Stimulated activated CD4-positive, alpha-beta T cell treated with anti-CD3 and anti-CD28 coated beads, Interleukin-4, amount 100 ng/mL, for 48 hours (primary cell): Measurements from ENCODE around the gene GFRA1.

Experiments
- DNase-seq, 2 donors: peaks; one replicate each; pipeline ENCODE4 v3.0.0-alpha.2; 2020; ENCODE audit warnings: low read depth in 2 of 2

Gene GFRA1

DNA sequence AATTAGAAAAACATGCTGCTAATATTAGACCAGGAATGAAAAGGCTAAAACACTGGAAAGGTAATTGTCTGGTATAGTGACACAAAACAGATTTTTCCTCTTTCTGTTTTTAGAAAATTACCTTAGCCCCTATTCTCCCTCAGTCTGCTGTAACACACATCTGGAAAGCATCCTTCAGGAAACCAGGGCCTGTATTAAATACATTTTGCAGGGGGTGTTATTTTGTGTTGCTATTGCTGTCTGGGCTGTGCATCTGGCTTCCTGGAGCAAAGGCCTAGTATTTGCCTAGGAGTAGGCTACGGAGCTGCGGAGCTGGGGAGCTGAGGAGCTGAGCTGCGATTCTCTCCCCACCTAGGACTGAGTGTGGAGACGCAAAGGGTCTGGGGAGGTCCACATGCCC lies 169.3 kb downstream of the GFRA1 start:
- no peak for DNase-seq

DNA sequence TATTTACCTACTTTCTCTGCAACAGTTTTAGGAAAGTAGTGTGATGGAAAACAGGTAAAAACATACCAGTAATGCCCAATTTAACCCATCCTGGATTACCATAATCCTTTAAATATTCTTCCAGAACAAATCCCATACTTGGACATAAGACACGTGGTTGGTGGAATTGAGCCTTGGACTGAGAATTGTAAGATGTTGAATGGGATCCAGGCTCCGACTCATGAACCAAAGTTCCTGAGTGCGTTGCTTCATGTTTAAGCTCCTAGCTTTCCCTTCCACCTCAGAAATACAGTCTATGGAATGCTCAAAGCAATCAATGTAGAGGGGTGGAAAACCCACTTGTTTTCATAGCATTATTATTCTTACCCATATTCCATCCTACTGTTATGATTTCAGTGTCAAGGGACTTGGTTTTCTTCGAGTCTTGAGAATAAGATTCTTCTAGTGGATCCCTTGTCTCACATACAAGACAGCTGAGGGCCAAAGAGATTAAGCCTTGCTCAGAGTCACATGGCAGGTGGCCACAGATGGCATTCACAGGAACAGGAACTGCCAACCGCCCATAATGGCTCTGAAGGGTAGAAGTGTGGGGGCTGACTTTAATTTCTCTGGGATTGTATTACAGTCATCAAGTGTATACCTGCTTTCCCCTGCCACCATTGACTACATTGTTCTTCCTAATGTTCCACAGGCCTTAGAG lies 171.2 kb downstream of the GFRA1 start:
- no peak for DNase-seq

DNA sequence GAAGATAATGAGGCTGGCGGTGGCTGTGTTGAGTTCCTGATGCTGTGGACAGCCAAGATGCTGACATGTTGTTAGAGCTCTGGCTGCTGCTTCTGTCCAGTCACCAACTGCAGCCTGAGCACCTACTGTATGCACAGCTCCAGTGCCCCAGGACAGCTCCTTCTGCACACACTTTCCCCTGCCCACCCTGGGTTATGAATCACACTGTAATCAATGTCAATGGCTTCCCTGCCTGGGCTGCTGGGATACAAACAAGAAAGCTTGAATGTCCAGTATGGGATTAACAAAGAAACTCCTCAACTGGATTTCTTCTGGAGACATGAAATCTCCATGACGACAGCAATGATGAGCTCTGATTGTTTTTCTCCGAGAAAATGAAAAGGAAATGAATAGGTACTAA lies 172.0 kb downstream of the GFRA1 start:
- DNase-seq: no peak

DNA sequence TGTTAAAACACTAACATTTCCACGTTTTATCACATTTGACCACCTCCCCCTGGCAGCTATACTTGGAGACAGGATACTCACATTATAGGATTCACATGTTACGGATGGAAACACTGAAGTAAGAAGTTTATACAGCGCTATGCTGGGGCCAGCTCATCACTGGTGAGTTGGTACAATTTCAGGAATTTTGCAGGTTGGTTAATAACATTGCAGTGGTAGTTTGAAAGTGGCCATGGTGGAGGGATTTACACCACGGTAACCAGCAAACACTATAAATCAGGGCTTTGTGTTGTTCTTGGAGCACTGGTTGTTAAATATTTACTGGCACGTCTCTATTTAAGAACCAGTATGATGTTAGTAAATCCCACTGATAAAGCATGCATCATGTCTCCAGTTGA lies 174.0 kb downstream of the GFRA1 start:
- DNase-seq: no peak

DNA sequence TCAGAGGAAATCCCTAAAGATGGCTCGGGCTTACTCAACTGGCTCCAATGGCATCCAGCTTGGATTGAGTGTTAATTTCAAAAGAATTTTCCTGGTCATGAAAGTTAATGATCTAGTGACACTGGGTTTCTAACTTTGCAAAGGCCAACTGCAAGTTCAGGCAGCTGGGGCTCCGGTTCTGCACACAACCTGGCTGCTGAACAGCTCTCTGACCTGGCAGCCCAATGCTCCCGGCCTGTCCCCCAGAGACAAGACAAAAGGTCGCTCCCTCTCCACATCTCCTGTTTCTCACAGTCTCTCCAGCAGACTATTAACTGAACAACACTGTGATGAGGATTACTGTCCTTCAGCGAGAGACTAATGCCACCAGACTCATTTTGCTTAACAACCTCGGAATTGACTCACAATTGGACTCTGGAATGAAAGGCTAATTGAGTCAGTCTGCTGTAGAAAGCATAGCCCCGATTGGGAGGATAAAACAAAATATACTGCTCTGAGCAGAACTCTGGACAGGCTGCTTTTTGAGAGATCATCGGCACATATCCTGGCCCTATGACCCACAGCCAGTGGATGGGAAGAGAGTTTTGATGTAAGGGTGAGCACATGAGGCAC lies 174.5 kb downstream of the GFRA1 start:
- DNase-seq: no peak

DNA sequence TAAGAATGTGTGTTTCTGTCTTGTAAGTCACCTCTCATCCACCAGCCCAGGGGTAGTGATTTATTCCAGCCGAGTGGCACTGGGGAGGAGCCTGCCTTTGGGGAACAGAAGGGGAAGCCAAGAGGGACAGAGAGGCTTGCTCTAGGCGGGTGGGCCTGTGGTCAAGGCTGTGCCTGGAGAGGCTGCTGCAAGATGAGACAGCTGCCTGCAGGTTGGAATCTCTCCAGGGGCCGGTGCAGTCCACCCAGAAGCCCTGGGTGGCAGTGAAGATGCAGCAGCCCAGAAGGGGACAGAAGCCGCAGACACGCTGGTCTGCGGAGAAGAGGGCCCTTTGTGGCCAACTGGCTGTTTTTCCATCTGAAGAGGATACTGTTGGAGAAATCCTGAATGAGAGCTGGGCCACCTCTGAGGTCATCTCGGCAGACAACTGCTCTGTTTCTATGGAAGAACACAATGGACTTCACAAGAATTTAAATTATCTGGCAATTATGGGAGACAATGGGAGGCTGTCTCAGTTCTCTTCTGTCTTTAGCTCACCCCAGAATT lies 175.7 kb downstream of the GFRA1 start:
- no peak for DNase-seq

DNA sequence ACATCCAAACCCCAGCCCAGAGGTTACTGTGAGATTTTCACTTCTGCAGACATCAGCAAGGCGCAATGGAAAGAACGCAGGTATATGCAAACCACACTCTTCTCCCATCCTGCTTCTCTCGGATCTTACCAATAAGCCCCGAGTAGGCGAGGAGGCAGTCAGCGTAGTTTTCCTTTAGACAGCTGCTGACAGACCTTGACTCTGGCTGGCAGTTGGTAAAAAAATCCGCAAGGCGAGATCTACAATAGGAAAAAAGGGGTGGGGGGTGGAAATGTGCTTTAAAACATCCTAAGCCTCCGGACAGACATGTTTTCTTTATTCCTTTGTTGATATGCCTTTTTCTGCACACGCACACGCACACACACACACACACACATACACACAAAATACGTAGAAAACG lies 176.5 kb downstream of the GFRA1 start:
- no peak for DNase-seq

DNA sequence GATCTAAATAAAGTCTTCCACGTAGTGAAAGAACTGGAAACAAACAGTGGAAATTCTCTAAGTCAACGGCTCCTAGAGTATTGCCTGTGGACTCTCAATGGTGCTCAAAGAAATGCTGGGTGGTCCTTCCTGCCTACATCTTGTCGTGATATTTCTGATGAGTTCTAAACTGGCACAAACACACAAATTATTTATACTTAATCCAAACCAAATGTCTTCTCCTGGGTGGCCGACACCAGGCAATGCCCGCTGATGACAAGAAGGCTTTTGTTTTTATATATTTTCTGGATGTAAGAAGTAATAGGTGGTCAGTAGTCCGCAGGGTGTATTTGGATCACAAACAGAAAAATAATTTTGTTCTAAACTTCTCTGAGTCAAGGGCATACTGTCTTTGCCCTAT lies 178.7 kb downstream of the GFRA1 start:
- DNase-seq: no peak

DNA sequence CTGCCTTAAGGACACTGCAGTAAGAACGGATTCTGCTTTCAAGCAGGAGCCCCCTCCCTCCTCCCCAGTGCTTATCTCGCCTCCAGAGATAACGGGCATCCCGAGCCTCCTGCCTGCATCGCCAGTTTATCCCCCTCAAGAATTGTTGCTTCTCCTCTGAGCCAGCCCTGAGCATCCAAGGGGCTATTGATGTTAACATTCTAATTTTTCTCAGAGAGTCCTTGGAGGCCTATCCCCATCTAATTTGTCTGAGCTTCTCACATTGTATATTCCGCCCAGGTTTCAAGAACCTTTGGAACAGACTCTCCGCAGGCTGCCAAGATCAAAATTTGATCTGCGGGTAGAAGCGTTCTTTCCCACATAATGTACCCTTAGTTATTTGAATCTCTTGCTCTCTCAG lies 180.0 kb downstream of the GFRA1 start:
- no peak for DNase-seq

DNA sequence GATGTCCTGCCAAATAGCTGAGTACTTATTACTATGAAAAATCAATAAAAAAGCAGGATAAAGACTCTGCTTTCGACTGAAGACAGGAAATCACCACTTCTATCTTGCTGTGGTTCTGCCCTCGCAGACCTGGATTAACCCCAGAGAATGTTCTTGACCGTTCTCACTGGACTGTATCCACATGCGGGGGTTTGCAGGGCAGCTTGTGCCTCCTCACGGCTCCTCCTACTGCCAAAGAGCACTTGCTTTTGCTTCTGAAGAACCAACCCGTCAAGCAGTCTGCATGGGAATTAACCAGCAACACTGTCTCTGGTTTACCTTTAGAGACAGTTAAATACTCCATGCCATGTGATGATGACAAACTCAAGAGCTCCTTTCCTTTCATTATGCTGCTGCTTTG lies 184.0 kb downstream of the GFRA1 start:
- DNase-seq: no peak

DNA sequence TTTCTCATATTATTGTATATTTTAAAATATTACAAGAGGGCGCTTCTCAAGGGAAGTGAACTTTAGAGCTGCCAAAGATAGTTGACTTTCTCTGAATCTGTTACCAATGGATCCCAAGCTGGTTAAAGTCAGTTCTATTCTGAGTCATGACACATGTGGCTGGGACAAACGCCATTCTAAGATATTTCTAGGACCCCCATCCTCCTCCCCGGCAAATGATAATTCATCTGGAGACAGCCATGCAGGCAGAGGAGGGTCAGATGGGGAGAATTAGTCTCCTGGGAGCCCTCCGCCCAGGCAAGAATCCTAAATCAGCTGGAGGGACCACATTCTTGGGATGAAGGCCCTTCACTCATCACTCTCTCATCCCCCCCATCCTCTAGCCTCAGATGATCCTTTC lies 187.7 kb downstream of the GFRA1 start:
- DNase-seq: no peak

DNA sequence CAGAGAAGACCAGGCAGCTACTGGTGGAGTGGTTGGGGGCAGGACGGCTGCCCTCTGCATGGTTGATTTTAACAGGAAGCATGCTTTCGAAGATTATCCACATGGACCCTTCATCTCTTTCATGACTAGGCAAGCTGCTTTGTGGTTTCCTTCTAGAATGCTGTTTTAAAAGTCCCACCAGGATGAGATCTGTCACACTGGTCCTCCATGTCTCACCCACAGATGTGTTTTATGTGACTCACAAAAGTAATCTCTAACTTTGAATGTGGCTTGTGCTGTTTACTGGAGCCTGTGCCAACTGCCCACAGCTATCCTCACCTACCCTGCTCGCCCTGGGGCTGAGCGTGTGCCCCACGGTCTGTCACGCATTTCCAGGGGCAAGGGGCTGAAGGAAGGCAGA lies 188.8 kb downstream of the GFRA1 start:
- DNase-seq: no peak

DNA sequence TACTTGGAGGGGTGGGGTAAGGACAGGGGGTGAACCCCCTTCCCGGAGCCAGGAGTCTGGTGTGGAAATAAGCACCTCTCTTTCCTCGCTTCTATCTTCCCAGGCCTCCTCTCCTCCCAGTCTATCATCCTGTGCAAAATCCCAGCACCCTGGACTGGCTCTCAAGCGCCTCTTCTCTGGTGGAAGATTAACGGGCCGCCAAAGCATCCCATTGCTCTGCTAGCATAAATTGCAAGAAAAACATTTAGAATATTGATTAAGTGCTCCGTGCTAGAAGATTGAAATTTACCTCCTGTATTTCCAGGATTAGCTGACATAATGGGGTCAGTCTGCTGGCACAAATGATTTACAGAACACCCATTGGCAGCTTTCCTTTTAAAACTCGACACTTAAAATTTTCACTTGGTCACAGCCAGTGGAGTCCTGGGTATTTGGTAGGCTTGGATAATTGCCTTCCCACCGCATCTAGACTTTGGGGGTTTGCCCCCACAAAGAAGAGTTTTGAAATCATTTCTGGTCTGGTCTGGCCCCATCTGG lies 189.7 kb downstream of the GFRA1 start:
- DNase-seq: no peak

DNA sequence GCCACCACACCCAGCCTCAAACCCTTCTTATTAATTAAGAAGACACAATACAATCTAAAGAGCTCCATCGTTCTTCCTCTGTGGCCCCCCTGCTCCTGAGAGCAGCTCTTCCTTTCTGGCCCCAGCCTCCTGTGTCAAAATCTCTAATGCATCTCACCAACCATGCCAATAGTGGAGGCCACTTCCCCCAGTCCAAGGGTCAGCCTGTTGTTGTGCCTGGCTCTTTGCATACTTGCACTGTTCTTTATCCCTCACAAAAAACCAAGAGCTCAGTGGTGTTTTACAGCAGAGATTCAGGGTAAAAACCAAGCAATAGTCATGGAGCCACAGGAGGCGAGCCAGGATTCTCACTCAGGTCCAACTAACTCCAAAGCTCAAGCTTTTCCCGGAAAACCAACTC lies 190.2 kb downstream of the GFRA1 start:
- DNase-seq: no peak

DNA sequence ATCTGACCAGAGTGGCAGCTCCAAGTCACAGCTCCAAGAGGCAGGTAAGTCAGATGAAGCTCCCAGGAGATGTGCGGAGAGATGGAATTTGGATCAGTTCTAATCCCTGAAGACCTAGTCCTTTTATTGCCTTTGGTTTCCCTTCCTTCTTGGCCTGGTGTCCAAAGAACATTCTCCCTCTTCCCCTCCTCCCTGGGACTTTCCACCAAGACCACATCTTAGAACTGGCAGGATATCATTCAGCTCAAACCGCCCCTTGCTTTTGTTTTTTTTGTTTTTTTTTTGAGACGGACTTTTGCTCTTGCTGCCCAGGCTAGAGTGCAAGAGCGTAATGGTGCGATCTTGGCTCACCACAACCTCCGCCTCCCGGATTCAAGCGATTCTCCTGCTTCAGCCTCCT lies 190.8 kb downstream of the GFRA1 start:
- DNase-seq: no peak

DNA sequence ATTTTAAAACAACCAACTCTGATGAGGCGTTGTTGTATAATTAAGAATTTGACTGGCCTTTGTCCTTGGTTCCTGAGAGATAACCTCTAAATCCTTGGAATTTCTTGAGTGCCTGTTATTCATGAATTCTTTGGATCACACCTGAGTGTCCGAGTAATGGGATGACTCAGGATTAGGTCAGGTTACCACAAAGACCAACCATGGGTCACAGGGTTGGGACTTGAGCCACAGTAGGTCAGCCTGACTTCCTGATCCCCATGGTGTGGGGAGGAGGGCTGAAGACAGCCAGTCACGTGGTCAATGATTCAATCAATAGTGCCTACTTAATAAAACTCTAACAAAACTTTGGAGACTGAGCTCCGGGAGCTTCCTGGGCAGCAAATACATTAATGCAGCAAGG lies 192.5 kb downstream of the GFRA1 start:
- no peak for DNase-seq

DNA sequence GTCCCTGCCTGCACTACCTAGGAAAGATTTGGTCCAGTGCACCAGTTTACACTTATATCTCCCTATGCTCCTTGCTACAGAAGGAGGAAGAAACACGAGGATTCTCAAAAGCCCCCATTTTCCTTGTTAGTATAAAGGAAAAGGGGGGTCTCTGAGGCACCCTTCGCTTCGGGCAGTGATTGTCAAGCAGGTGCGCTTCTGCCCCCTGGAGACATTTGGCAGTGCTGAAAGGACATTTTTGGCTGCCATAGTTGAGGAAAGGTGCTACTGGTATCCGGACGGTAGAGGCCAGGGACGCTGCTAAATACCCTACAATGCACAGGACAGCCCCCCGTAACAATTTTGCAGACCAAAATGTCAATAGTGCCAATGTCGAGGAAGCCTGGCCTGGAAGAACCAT lies 193.7 kb downstream of the GFRA1 start:
- DNase-seq: no peak

DNA sequence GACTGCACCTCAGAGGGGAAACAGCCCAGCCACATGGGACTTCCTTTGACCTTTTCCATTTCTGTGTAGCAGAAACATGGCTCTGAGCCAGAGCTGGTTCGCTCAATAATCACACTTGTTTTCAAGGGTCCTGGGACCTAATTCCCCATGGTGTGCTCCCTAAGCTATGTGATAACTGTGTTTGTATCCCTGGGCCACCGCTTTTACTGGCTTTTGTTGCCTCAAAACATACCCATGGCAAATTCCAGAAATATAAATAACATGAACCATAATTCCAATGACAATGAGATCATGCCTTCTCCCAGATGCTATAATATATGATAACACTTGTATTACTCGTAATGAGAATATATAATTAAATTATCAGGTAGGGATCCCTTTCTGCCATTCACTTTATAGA lies 196.4 kb downstream of the GFRA1 start:
- no peak for DNase-seq

DNA sequence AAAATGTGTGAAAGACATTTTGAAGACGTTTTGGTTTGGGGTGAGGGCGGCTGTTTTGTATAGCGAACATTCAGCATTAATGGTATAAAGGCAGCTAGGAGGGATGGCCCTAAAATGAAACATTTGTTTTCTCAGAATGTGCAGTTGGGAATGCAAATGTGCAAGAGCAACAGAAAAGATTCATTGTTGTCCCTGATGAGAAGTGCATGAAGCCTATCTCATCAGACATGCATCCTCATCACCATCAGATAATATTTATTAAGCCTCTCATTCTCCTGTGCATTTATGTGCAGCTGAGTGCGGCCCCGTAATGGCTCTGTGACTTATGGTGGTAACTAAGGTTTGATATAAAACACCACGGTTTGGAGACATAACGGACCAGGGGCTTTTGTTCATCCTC lies 199.5 kb downstream of the GFRA1 start:
- no peak for DNase-seq

DNA sequence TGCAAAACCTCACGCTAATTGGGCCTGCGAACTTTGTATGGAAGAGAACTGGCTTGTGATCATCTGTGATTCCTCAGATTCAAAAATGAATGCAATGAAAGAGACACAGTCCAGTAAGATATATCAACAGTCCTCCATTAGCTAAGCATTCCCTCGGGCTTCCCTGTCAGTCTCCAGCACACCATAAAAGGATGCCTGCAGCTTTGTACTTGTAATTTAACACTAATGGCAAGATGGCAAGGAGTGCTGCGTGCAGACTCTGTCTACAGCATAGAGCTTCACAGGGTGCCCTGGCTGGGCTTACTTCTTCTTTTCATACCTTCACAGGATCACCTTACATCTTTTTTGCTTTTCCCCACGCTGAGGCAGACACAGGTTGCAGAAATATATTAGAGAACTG lies 200.0 kb downstream of the GFRA1 start:
- DNase-seq: no peak

DNA sequence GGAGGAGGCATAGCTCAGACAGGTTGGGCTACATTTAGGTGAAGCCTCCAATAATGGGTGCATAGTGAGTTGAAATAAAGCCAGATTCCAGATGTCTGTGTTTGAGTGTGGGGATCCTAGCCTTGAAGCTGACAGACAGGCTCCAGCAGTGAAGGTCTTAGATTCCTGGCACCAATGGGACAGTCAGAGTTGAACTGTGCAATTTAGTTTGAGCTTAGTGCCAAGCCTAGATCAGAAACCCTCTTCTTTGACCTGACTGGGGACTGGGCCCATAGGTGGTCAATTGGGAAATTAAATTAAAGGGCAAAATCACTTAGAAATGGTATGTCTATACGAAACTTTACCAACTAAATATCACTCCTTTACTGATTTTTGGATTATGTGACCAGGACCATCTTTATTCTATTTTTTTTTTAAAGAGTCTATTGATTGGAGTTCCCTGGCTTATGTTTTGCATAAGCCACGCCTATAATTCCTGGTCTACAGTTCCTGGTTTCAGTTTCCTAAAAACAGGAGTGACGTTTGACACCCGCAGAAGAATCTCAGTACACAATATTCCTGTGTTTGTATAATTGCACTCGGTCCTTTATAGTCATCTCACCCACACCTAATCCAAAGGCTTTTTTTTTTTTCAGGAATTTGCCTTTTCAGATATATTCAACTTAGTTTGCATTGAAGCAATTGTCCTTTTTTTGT lies 201.4 kb downstream of the GFRA1 start:
- DNase-seq: no peak

DNA sequence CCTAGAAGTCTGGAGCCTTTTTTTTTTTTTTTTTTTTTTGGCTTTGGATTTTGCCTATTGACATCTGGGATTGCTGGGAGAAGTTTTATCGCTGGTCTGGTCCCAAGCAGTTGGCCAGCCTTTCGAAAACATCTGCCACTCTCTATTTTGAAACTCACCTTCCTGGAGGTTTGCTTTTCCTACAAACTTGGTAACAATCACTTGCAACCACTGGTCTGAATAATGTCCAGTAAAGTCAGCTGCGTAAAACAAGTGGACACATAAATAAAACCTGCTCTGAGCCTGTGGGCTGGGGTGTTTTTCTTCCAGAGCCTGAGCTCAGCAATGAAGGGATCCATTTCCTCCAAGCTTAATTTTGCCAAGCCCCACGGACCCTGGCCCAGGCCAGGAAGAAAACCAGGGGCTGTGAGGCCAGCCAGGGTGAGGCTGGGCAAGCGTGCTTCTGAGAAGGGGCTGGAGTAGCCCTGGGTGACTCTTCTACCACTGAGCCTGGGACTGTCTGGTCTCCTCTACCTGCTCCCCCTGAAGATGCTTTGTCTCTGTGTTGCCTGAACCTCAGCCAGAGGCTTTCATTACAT lies 202.2 kb downstream of the GFRA1 start:
- no peak for DNase-seq

DNA sequence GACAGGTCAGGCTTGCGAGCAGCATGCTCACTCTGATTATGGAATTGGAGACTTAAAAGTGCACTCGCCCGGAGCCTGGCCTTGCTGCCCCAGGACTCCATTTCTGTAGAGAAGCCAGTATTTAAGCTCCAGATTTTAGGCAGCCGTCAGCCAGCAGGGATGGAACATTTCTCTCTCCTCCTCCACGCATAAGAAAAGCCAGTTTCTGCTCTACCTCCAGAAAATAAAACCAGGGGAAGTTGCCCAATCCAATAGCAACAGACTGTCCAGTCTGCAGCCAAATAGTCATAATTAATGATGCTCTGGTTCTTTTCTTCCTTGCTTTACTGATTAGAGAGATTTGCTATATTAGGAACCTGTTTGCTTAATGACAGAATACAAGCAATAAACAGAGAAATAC lies 203.2 kb downstream of the GFRA1 start:
- no peak for DNase-seq
